ENCODE data around the gene RCAN3.
"Not testable (repeated sequence)": the region's sequence is repeated elsewhere in the genome, so short reads cannot be mapped to it uniquely, and the experiment has no call there.

RCAN3 gene

DNA sequence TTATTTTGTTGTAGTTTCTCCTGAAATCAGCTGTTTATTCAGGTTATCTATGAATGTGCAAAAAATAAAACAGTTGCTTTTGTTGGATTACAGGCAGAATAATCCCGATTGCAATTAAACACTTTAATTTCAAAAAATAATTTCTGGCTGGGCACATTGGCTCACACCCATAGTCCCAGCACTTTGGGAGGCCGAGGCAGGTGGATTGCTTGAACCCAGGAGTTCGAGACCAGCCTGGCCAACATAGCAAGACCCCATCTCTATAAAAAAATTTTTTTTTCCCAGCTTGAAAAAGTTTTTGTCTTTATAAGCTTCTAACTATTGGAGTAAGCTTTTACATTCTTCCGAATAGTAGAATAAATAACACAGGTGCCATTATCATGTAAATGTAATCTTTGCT, 15.3 kb downstream of the RCAN3 start:
- H3K27ac ChIP-seq = no peak overlapping the region
- ChIA-PET CTCF (interaction anchor here (1.5 to 1.7 kb wide), 2 partner anchors 23 to 127 kb away, joined by 3 to 5 read pairs; no protein-coding TSS in a partner anchor), POLR2A (ENCODE audit: low non-redundant PET) (no interaction called here)
- TF ChIP-seq, protein P1, sequence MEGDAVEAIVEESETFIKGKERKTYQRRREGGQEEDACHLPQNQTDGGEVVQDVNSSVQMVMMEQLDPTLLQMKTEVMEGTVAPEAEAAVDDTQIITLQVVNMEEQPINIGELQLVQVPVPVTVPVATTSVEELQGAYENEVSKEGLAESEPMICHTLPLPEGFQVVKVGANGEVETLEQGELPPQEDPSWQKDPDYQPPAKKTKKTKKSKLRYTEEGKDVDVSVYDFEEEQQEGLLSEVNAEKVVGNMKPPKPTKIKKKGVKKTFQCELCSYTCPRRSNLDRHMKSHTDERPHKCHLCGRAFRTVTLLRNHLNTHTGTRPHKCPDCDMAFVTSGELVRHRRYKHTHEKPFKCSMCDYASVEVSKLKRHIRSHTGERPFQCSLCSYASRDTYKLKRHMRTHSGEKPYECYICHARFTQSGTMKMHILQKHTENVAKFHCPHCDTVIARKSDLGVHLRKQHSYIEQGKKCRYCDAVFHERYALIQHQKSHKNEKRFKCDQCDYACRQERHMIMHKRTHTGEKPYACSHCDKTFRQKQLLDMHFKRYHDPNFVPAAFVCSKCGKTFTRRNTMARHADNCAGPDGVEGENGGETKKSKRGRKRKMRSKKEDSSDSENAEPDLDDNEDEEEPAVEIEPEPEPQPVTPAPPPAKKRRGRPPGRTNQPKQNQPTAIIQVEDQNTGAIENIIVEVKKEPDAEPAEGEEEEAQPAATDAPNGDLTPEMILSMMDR (conservative IDR thresholded peaks at IDR 0.05; ENCODE audit: low read depth) = no peak
- DNase-seq (ENCODE audit: low spot score) = no peak

DNA sequence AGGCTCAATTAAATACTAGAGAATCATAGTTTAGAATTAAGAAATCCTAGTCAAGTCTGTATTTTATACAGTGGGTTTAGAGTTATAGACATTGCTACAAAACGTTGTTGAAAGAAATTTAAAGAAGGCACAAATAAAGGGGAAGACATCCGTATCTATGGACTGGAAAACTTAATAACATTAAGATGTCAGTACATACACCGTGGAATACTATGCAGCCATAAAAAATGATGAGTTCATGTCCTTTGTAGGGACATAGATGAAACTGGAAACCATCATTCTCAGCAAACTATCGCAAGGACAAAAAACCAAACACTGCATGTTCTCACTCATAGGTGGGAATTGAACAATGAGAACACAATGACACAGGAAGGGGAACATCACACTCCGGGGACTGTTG, 17.6 kb downstream of the RCAN3 start:
- H3K27ac ChIP-seq; DNase-seq (ENCODE audit: low spot score); POLR2A ChIA-PET (ENCODE audit: low non-redundant PET); CTCF ChIA-PET: not testable (repeated sequence)

DNA sequence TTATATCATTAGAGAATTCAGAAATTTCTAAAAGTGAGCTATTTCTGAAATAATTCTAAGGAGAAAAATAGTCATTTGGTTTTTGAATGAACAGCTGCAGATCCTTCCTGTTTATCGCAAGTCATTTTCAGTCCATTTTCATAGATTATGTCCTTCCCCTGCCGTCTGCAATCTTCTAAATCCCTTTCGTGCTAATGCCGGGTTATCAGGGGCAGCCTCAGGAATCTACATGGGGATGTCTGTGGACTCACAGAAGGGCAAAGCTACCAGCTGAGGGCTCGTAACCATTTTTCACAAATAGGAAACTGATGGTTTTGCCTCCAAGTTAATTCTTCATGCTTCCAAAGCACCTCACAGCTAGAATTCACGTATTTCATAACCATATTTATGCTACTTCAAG, 23.0 kb downstream of the RCAN3 start:
- DNase-seq (ENCODE audit: low spot score) = no peak
- H3K27ac ChIP-seq = no peak overlapping the region
- TF ChIP-seq, protein P1 (conservative IDR thresholded peaks at IDR 0.05; ENCODE audit: low read depth) = no peak
- ChIA-PET CTCF (interaction anchor here (0.7 kb wide), 1 partner anchor 83 kb away, joined by 3 read pairs; no protein-coding TSS in a partner anchor), POLR2A (ENCODE audit: low non-redundant PET) (no interaction called here)

DNA sequence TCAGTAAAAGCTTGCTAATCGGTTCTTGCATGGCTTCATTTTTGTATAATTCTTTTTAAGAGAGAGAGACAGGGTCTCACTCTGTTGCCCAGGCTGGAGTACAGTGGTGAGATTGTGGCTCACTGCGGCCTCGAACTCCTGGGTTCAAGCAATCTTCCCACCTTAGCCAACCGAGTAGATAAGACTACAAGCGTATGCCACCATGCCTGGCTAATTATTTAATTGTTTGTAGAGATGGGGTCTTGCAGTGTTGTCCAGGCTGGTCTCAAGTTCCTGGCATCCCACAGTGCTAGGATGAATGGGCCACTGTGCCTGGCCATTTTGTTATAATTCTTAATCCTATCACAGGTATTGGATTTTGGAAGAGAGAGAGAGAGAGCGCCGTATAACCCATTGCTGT, 23.4 kb downstream of the RCAN3 start:
- ChIA-PET POLR2A (ENCODE audit: low non-redundant PET) (no interaction called here), CTCF (interaction anchor here (0.6 kb wide), 1 partner anchor 293 kb away, joined by 6 read pairs; no protein-coding TSS in a partner anchor)
- no peak for DNase-seq (ENCODE audit: low spot score)
- H3K27ac ChIP-seq = no peak overlapping the region
- TF ChIP-seq, protein P1 (conservative IDR thresholded peaks at IDR 0.05; ENCODE audit: low read depth) = no peak

DNA sequence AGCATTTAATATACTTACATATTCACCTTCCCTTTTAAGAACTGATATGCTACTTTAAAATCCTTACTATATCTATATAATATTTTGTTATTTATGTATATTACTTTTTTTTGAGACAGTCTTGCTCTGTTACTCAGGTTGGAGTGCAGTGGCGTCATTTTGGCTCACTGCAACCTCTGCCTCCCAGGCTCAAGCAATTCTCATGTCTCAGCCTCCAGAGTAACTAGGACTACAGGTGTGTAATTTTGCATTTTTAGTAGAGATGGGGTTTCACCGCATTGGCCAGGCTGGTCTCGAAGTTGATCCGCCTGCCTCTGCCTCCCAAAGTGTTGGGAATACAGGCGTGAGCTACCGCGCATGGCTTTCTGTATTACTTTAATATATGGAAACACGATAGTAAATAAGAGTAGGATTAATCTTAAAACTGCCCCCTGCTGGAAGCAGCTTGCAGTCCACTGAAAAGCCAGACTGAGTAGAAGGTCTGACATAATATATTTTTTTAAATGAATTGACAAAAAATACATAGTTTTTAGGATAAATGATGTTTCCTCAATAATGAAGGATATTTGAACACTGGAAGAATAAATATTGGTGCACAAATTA, 24.4 kb downstream of the RCAN3 start:
- no peak overlapping the region for H3K27ac ChIP-seq
- no peak for DNase-seq (ENCODE audit: low spot score)
- TF ChIP-seq, protein P1 (conservative IDR thresholded peaks at IDR 0.05; ENCODE audit: low read depth) = peak; percentile 14
- ChIA-PET POLR2A (ENCODE audit: low non-redundant PET) (no interaction called here), CTCF (interaction anchor here (0.6 to 1.0 kb wide), 3 partner anchors 11 to 1098 kb away, joined by 3 to 6 read pairs (median 4); no protein-coding TSS in a partner anchor)

DNA sequence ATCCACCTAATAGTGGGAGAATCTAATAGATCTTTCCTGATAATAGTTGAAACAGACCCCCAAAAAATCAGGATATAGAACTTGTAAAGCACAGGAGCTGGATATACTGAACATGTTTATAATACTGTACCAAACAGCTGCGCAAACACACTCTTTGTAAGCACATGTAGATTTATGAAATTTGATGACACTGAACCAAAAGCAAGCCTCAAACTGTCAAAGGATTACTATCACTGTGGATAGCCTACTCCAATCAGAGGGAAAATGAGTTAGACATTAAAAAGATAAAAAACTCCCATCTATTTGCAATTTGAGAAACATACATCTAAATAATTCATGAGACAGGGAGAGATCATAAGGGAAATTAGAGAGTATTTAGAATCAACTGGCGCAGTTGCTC, 26.1 kb downstream of the RCAN3 start:
- H3K27ac ChIP-seq = no peak overlapping the region
- CTCF ChIA-PET = no interaction called here
- POLR2A ChIA-PET (ENCODE audit: low non-redundant PET) = no interaction called here
- no peak for DNase-seq (ENCODE audit: low spot score)
- TF ChIP-seq, protein P1 (conservative IDR thresholded peaks at IDR 0.05; ENCODE audit: low read depth) = no peak

DNA sequence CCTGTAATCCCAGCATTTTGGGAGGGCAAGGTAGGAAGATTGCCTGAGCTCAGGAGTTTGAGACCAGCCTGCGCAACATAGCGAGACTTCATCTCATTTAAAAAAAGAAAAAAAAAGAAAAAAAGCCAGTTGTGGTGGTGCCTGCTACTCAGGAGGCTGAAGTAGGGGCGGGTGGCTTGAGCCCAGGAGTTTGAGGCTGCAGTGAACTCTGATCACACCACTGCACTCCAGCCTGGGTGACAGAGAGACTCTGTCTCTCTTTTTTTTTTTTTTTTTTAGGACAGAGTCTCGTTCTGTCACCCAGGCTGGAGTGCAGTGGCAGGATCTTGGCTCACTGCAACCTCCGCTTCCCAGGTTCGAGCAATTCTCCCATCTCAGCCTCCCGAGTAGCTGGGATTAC, 26.7 kb downstream of the RCAN3 start:
- CTCF ChIA-PET; H3K27ac ChIP-seq; POLR2A ChIA-PET (ENCODE audit: low non-redundant PET); DNase-seq (ENCODE audit: low spot score): not testable (repeated sequence)

DNA sequence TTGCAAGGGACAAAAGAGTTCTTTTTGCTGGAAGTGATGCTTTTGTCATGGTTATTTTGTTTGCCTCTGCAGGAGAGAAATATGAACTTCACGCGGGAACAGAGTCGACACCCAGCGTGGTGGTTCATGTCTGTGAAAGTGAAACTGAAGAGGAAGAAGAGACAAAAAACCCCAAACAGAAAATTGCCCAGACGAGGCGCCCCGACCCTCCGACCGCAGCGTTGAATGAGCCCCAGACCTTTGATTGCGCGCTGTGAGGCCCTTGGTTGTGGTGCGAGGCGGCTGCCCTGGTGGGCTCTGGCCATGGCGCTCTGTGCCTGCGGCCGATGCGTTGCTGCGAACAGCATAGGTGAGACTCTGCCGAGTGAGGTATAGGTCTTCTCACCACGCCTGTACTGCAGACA, 32.4 kb downstream of the RCAN3 start:
- TF ChIP-seq, protein P1 (conservative IDR thresholded peaks at IDR 0.05; ENCODE audit: low read depth) = no peak
- ChIA-PET POLR2A (ENCODE audit: low non-redundant PET) (no interaction called here), CTCF (no interaction called here)
- H3K27ac ChIP-seq = no peak overlapping the region
- no peak for DNase-seq (ENCODE audit: low spot score)

Data from RWPE1 (cell line).